ENCODE data around the gene ZDBF2.
"Not testable (repeated sequence)": the region's sequence is repeated elsewhere in the genome, so short reads cannot be mapped to it uniquely, and the experiment has no call there.

ZDBF2 gene

GRCh38 chr2:206274434-206275311, at the start of gene ZDBF2:
TSS of gene ZDBF2 (plus strand) at chr2:206274663. CDS start at chr2:206281850, 7,187 bp downstream.
- DNase-seq = no peak

GRCh38 chr2:206225435-206226232, 48.8 kb upstream of the ZDBF2 start:
- DNase-seq = no peak

GRCh38 chr2:206228636-206229035, 45.8 kb upstream of the ZDBF2 start:
- DNase-seq = not testable (repeated sequence)

GRCh38 chr2:206229642-206230041, 44.8 kb upstream of the ZDBF2 start:
- DNase-seq = no peak

- DNase-seq = peak; percentile 58 to 59
Observed at GRCh38 chr2:206230060-206230762, 44.3 kb upstream of the ZDBF2 start.

GRCh38 chr2:206231669-206232286, 42.7 kb upstream of the ZDBF2 start:
- no peak for DNase-seq

GRCh38 chr2:206232287-206233035, 42.0 kb upstream of the ZDBF2 start:
- DNase-seq = peak in 1 of 2 experiments; percentile 4

- DNase-seq = no peak
Observed at GRCh38 chr2:206239157-206239556, 35.3 kb upstream of the ZDBF2 start.

GRCh38 chr2:206240327-206240726, 34.1 kb upstream of the ZDBF2 start:
- no peak for DNase-seq

GRCh38 chr2:206241736-206242135, 32.7 kb upstream of the ZDBF2 start:
- no peak for DNase-seq

GRCh38 chr2:206245265-206245672, 29.2 kb upstream of the ZDBF2 start:
- no peak for DNase-seq

GRCh38 chr2:206250041-206250897, 24.2 kb upstream of the ZDBF2 start:
- DNase-seq = no peak

- DNase-seq = no peak
Observed at GRCh38 chr2:206253125-206253776, 21.2 kb upstream of the ZDBF2 start.

GRCh38 chr2:206253777-206254166, 20.7 kb upstream of the ZDBF2 start:
- no peak for DNase-seq

- no peak for DNase-seq
Observed at GRCh38 chr2:206255003-206255402, 19.5 kb upstream of the ZDBF2 start.

- no peak for DNase-seq
Observed at GRCh38 chr2:206256706-206257205, 17.7 kb upstream of the ZDBF2 start.

GRCh38 chr2:206257350-206257749, 17.1 kb upstream of the ZDBF2 start:
- DNase-seq = no peak

GRCh38 chr2:206257861-206258260, 16.6 kb upstream of the ZDBF2 start:
- no peak for DNase-seq

GRCh38 chr2:206258615-206259014, 15.8 kb upstream of the ZDBF2 start:
- not testable (repeated sequence) for DNase-seq
